ENCODE measurements around the gene COL6A1. TPM values are rescaled to one million over a fixed set of nuclear protein-coding genes. Genes with fewer than 3 reads are reported as not detected.
A peak's percentile ranks its signal among the peaks of the same experiment; 100 is the strongest.

The COL6A1 gene
- total RNA-seq, 1 donor from 2014 or later: 226 TPM

- Histone ChIP-seq H3K27me3 (ENCODE audit: control insufficient read depth, insufficient read depth, low read length) (peaks cover 2% of the 10 kb centered on the region), H3K4me3 (ENCODE audit: low read depth, low read length) (no peak overlapping the region), H3K36me3 (ENCODE audit: control insufficient read depth, insufficient read depth, low read length) (no peaks in the 10 kb centered on the region)
- peak; percentile 81 for DNase-seq (ENCODE audit: low read depth)
- no peak for TF ChIP-seq CTCF (IDR thresholded peaks at IDR 0.05; ENCODE audit: insufficient read depth, low read length, poor library complexity, severe bottlenecking)
These were observed 71.4 kb downstream of the COL6A1 start for GRCh38 chr21:46052703-46053651.

- no peak for TF ChIP-seq CTCF (IDR thresholded peaks at IDR 0.05; ENCODE audit: insufficient read depth, low read length, poor library complexity, severe bottlenecking)
- no peak overlapping the region for H3K4me3 ChIP-seq (ENCODE audit: low read depth, low read length)
- peaks cover 2% of the 10 kb centered on the region for H3K27me3 ChIP-seq (ENCODE audit: control insufficient read depth, insufficient read depth, low read length)
- no peaks in the 10 kb centered on the region for H3K36me3 ChIP-seq (ENCODE audit: control insufficient read depth, insufficient read depth, low read length)
- no peak for DNase-seq (ENCODE audit: low read depth)
These were observed 72.5 kb downstream of the COL6A1 start for GRCh38 chr21:46054031-46054430.

- Histone ChIP-seq H3K4me3 (ENCODE audit: low read depth, low read length) (no peak overlapping the region), H3K36me3 (ENCODE audit: control insufficient read depth, insufficient read depth, low read length) (no peaks in the 10 kb centered on the region), H3K27me3 (ENCODE audit: control insufficient read depth, insufficient read depth, low read length) (peaks cover 2% of the 10 kb centered on the region)
- no peak for DNase-seq (ENCODE audit: low read depth)
- no peak for TF ChIP-seq CTCF (IDR thresholded peaks at IDR 0.05; ENCODE audit: insufficient read depth, low read length, poor library complexity, severe bottlenecking)
These were observed 72.9 kb downstream of the COL6A1 start for GRCh38 chr21:46054451-46054881.

Other genes starting within 250 kb of the COL6A1 start
- gene COL6A2, start 116.3 kb downstream of the COL6A1 start, total RNA-seq: 373 and 431 TPM in 2 replicates
- 0.33 TPM in 1 of 2 replicates, not detected in the other for gene FTCD, start 173.8 kb downstream of the COL6A1 start, total RNA-seq
- gene SPATC1L, start 202.7 kb downstream of the COL6A1 start, total RNA-seq: 10.9 and 16.7 TPM in 2 replicates
- gene LSS, start 247.0 kb downstream of the COL6A1 start, total RNA-seq: 74.5 and 93.0 TPM in 2 replicates

All from kidney epithelial cell (primary cell).